Measurements from ENCODE around the gene USH1C. TPM values are rescaled to one million over a fixed set of nuclear protein-coding genes. Genes with fewer than 3 reads are reported as not detected.

USH1C gene
- total and polyA plus RNA-seq, 9 of the 15 experiments (the other 6 are each of a cell fraction or from before 2014, with no cell fraction given) = 0.04 TPM; not detected in 8

GRCh38 chr11:17513853-17514252 lies 30.4 kb downstream of the USH1C start:
- no peak overlapping the region for H3K27ac ChIP-seq (ENCODE audit: extremely low read depth, low read depth, low read length)
- ATAC-seq (no peak), FAIRE-seq (no peak), DNase-seq (ENCODE audit: extremely low read depth in 1 of 4, low spot score in 3 of 4) (no peak)
- intact Hi-C loops (cut with micrococcal nuclease) (no loop called here), in situ Hi-C loops (cut with MboI) (no loop called here)
- BruUV-seq (replicated peaks) = no TSS peak
- no peaks in the 10 kb centered on the region for H3K4me1 ChIP-seq (replicated peaks in 1 of 2; ENCODE audit: control insufficient read depth in 2 of 2, insufficient read depth in 2 of 2, low read length in 2 of 2)
- 0% methylated on average over 1 of the region's 1 CpG for WGBS (ENCODE audit: insufficient coverage, low coverage, missing lambda C conversion rate)
- TF ChIP-seq NEUROD1 (IDR thresholded peaks at IDR 0.05; ENCODE audit: borderline replicate concordance, low read depth, low read length, partially characterized antibody) = no peak
- TF ChIP-seq SRSF7 (optimal IDR thresholded peaks at IDR 0.05; ENCODE audit: low read depth, low read length) = no peak
- POLR2A ChIA-PET = no interaction called here
- H3K9me3 ChIP-seq (replicated peaks; ENCODE audit: control insufficient read depth, insufficient read depth, low read depth, low read length) = no peaks in the 10 kb centered on the region
- no peak overlapping the region for H2AFZ ChIP-seq (ENCODE audit: low read depth, low read length)
- no peaks in the 10 kb centered on the region for H3K79me2 ChIP-seq (ENCODE audit: control insufficient read depth, insufficient read depth, low read length)
- H3K27me3 ChIP-seq (ENCODE audit: control insufficient read depth in 2 of 2, insufficient read depth in 2 of 2, low read length in 2 of 2) = peaks cover 15 to 46% of the 10 kb centered on the region in 2 experiments; a peak in 4 of 5 replicates
- H3K9me1 ChIP-seq (ENCODE audit: control insufficient read depth, insufficient read depth, low read length) = no peaks in the 10 kb centered on the region
- no peak overlapping the region for H3K9ac ChIP-seq (ENCODE audit: insufficient read depth in 1 of 2, low read depth in 2 of 2, low read length in 2 of 2)
- H3K36me3 ChIP-seq (ENCODE audit: control insufficient read depth, insufficient read depth, low read length) = no peaks in the 10 kb centered on the region
- CTCF ChIA-PET (ENCODE audit: low intra/inter-chr PET ratio) = no interaction called here
- H4K20me1 ChIP-seq (replicated peaks; ENCODE audit: control insufficient read depth, insufficient read depth, low read length) = no peaks in the 10 kb centered on the region; the same call in 1 of the 2 replicates
- no peak overlapping the region for H3K4me2 ChIP-seq (ENCODE audit: insufficient read depth, low read length)
- no peak overlapping the region for H3K4me3 ChIP-seq

GRCh38 chr11:17512101-17512500 lies 32.1 kb downstream of the USH1C start:
- CTCF ChIA-PET (ENCODE audit: low intra/inter-chr PET ratio) = no interaction called here
- TF ChIP-seq MEIS2 (IDR thresholded peaks at IDR 0.05; ENCODE audit: partially characterized antibody) = no peak
- no peak for TF ChIP-seq MLLT1 (IDR thresholded peaks at IDR 0.05)
- TF ChIP-seq ZSCAN29 (IDR thresholded peaks at IDR 0.05) = no peak
- no peak for TF ChIP-seq BRF1 (IDR thresholded peaks at IDR 0.05; ENCODE audit: borderline replicate concordance, extremely low read depth, insufficient read length)
- no peak for TF ChIP-seq MYBL2 (IDR thresholded peaks at IDR 0.05; ENCODE audit: low read depth)
- no peak for TF ChIP-seq MYBL2 (CRISPR knock-in tag; IDR thresholded peaks at IDR 0.05; ENCODE audit: borderline replicate concordance)
- TF ChIP-seq TAF1 (IDR thresholded peaks at IDR 0.05; ENCODE audit: control insufficient read depth, extremely low read depth, insufficient read depth, low read length, severe bottlenecking) = no peak
- TF ChIP-seq ZNF232 (CRISPR knock-in tag; IDR thresholded peaks at IDR 0.05) = no peak
- no peak for TF ChIP-seq ZNF324 (CRISPR knock-in tag; IDR thresholded peaks at IDR 0.05)
- no peak for TF ChIP-seq SFPQ (IDR thresholded peaks at IDR 0.05; ENCODE audit: low read depth, low read length)
- TF ChIP-seq ZNF75A (CRISPR knock-in tag; IDR thresholded peaks at IDR 0.05) = no peak

More at GRCh38 chr11:17512101-17512500, 32.1 kb downstream of the USH1C start:
- Histone ChIP-seq H3K9me1 (ENCODE audit: control insufficient read depth, insufficient read depth, low read length) (no peaks in the 10 kb centered on the region), H4K20me1 (replicated peaks; ENCODE audit: control insufficient read depth, insufficient read depth, low read length) (no peaks in the 10 kb centered on the region; the same call in 1 of the 2 replicates), H3K36me3 (ENCODE audit: control insufficient read depth, insufficient read depth, low read length) (no peaks in the 10 kb centered on the region), H3K9me3 (replicated peaks; ENCODE audit: control insufficient read depth, insufficient read depth, low read depth, low read length) (no peaks in the 10 kb centered on the region), H3K27ac (ENCODE audit: extremely low read depth, low read depth, low read length) (no peak overlapping the region), H3K4me1 (replicated peaks in 1 of 2; ENCODE audit: control insufficient read depth in 2 of 2, insufficient read depth in 2 of 2, low read length in 2 of 2) (no peaks in the 10 kb centered on the region), H3K27me3 (ENCODE audit: control insufficient read depth in 2 of 2, insufficient read depth in 2 of 2, low read length in 2 of 2) (peaks cover 13 to 46% of the 10 kb centered on the region in 2 experiments; a peak in 4 of 5 replicates), H3K79me2 (ENCODE audit: control insufficient read depth, insufficient read depth, low read length) (no peaks in the 10 kb centered on the region), H3K4me3 (no peak overlapping the region), H3K9ac (ENCODE audit: insufficient read depth in 1 of 2, low read depth in 2 of 2, low read length in 2 of 2) (no peak overlapping the region), H3K4me2 (ENCODE audit: insufficient read depth, low read length) (no peak overlapping the region), H2AFZ (ENCODE audit: low read depth, low read length) (no peak overlapping the region)
- 0% methylated on average over 2 of the region's 2 CpGs for WGBS (ENCODE audit: insufficient coverage, low coverage, missing lambda C conversion rate)
- no peak for DNase-seq (ENCODE audit: extremely low read depth in 1 of 4, low spot score in 3 of 4)
- in situ Hi-C loops (cut with MboI) (no loop called here), intact Hi-C loops (cut with micrococcal nuclease) (no loop called here)
- no peak for ATAC-seq
- FAIRE-seq = no peak
- POLR2A ChIA-PET = interaction anchor here (0.7 to 1.0 kb wide), 2 partner anchors 9 to 20 kb away, joined by 3 to 4 read pairs; no protein-coding TSS in a partner anchor
- BruUV-seq (replicated peaks) = no TSS peak
